Measurements from ENCODE around the gene PCBP1.

DNA sequence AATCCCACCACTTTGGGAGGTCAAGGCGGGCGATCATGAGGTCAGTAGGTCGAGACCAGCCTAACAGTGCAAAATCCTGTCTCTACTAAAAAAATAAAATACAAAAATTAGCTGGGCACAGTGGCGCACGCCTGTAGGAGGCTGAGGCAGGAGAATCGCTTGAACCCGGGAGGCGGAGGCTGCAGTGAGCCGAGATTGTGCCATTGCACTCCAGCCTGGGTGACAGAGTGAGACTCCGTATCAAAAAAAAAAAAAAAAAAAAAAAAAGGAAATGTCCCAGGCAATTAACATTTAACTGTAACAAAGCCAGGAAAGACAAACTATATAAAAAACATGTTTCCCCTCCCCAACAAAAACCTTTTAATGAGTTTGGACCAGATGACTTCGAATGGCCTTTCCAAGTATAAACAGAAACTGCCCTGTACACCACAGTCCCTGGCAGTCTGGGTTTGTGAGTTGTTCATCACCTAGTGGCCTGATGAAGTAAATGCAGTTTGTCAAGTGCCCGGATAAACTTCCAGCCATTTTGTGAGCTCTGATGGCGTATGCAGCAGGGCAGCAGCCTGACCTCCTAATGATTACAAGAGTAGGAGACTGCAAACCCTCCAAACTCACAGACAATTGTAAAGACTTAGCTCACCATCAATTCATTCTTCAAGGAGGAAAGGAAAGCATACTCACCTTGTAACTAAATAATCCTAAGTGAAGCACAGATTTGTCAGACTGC, 16.6 kb upstream of the PCBP1 start:
- TF ChIP-seq CTCF (conservative IDR thresholded peaks at IDR 0.05; ENCODE audit: low read length) (peak; percentile 86), EZH2phosphoT487 (IDR thresholded peaks at IDR 0.05; ENCODE audit: borderline replicate concordance, low read depth, low read length) (no peak)

Data from OCI-LY7 (cell line).